Measurements from ENCODE around the gene AJAP1.
"Not testable (repeated sequence)": the region's sequence is repeated elsewhere in the genome, so short reads cannot be mapped to it uniquely, and the experiment has no call there.

Gene AJAP1, protein sequence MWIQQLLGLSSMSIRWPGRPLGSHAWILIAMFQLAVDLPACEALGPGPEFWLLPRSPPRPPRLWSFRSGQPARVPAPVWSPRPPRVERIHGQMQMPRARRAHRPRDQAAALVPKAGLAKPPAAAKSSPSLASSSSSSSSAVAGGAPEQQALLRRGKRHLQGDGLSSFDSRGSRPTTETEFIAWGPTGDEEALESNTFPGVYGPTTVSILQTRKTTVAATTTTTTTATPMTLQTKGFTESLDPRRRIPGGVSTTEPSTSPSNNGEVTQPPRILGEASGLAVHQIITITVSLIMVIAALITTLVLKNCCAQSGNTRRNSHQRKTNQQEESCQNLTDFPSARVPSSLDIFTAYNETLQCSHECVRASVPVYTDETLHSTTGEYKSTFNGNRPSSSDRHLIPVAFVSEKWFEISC

DNA sequence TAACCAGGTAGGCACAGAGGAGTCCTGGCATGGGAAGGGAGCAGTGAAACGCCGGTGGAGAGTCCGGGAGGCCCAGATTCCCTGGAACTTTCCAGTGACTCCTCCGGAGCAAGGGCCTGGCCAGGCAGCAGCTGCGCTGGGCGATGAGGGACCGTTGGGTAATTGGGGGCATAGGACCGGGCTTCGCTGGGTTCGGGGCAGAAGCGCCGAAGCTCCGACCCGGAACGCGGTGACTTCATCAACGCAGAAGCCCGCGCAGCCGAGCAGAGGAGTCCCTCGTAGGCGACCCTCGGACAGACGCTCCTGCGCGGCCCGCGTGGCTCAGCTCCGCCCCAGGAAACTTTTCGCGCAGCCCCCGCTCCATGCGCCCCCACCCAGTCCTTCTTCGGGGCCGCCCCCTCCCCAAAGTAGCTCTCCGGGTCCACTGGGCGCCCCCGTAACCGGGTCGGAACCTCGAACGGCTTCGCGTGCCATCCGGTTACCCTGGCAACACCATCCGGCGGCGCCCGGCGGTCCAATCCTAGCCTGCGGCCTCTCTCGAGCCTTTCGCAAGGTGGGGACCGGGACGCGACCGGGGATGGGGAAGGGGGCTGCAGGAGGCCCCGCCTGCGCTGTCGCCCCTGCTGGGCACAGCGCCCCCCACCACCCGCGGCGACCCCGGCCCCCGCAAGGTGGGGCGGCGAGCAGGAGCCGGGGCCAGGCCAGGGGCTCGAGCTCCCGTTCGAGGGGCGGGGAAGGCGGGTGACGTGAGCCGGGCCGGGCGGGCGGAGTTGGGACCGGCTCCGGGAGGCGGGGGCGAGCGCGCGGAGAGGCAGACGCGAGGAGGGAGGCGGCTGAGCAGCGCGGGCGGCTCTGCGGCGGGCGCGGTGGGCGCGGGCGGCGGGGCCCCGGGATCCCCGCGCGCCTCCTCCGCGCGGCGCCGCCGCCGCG is at the start of gene AJAP1:
Gene AJAP1, plus strand, starts transcription at position 814 of the 930 bp plus-strand sequence. CDS start 817 bp downstream, outside the sequence.
- DNase-seq (ENCODE audit: low read depth) = no peak

DNA sequence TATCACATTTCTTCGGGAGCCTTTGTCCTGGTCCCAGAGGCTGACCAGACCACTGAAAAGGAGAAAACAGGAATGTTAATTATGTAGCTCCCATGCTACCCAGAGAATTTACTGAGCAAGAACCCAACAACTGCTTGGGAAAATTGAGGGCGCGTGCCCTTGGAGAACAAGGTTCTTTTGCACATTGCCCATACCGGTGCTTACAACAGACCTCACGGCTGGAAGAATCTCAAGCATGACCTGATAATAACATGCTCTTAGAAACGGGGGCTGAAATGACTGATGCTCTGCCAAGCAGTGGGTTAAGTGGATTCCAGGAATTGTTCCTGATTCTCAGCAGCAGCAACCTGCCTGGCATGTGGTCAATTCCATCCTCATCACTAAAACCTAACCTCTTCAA is 49.3 kb upstream of the AJAP1 start:
- no peak for DNase-seq (ENCODE audit: low read depth)

DNA sequence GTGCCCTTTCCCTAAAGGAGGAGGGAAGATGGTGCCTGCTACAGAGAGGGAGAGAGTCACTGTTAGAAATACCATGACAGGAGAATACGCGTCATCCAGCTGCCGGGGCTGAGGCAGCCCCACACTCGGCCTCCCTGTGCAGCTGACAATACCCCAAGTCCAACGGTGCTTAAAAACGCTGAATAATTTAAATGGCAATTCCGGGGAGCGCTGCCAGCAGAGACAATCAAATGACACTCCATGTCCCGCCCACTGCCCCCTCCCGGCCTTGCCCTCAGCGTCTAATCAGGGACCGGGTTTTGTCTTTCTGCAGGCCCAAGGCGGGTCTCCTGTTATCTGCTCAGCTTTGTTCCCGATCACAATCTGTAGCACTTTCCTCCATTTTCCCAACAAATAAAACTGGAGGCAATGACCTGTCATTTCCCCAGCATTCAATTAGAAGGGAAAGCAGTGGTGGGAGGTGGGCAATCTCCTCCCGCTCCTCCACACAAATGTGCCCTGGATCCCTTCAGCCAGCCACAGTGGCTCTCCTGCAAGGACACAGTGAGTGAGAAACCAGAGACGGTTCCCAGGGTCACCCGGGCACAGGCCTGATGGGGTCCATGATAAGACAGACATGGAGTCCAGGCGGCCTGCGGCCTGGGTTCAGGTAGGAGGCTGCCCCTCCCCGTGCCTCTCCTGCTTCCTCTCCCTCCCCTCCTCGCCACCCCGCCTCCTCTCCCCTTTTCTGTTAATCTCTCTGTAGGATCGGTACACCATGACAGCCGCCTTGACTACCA is 42.7 kb upstream of the AJAP1 start:
- no peak for DNase-seq (ENCODE audit: low read depth)

DNA sequence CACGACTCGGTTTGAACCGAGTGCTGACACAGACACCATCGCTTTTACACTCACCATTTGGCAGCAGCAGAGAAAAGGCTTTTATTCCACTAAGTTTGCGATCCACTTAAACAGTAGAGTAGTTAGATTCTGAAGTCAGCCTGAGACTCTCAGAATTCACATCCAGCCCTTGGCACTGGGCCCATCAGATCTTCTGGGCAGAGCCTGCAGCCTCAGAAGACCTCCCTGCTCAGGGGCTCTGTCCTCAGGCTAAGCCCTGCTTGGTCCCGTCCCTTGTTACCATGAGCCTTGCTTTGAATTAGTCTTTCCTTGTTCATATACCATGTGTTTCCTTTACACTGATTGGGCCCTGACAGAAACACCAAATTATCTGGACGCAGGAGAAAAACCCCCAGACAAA is 41.4 kb upstream of the AJAP1 start:
- no peak for DNase-seq (ENCODE audit: low read depth)

DNA sequence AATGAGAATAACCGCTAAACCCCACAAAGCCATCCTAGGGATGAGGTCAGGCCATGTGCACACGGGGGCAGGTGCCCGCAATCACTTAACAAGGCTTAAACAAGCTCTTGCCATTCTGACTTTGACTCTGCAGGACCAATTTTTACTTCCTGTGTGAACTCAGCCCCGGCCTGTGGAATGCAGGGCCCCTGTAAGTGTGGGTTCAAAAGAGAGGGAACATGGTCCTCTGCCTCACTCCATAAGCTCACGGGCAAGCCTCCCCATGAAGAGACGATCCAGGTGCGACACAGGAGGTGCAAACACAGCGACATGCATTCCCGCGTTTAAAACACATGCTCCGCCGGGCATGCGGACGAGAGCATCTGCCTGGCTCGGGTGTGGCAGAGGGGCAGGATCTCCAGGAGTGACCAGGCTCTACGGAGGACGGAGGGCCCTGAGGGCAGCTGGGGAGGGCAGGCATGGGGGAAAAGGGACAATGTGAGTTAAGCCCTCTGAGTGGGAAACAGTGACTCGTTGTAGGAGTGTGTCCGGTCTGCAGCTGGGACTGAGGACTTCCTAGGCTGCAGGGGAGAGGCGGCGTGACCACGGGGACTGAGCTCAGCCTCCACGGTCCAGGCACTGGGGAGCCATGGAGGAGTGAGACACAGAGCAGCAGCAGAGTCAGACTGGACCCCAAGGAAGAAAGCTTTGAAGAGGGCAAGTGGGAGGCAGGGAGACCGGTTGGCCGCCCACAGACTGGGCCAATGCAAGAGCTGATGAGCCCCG is 40.6 kb upstream of the AJAP1 start:
- no peak for DNase-seq (ENCODE audit: low read depth)

DNA sequence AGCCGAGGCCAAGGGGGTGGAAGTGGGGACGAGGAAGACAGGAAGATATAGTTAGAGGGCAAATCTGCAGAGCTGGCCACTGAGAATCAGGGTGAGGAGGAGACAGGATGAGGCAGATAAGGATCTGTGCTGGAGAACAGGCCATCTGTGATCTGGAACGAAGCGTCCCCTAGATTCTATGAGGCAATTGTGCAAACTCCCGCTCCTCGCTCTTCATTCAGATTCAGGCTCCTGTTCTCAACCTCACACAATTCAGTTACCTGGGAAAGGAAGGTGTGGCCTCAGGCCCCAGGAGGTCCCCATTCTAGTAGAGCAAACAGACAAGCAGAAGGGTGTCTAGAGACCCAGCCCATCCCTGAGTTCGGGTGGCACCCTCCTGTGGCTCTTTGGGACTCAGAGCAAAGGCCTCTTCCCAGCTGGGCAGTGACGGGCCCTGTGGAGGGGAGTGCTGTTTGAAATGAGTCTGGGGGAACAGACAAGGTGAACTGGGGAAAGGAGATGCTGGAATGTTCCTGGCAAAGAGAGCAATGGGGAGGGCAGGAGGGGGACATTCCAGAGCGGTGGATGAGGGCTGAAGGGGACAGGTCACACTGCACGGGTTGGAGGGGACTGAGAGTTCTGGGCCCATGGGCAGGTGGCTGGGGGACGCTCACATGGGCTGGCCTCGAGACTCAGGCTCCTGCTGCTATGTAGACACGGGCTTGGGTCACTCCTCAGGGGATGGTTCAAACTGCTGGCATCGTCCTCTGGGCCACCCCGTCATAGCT is 39.9 kb upstream of the AJAP1 start:
- no peak for DNase-seq (ENCODE audit: low read depth)

DNA sequence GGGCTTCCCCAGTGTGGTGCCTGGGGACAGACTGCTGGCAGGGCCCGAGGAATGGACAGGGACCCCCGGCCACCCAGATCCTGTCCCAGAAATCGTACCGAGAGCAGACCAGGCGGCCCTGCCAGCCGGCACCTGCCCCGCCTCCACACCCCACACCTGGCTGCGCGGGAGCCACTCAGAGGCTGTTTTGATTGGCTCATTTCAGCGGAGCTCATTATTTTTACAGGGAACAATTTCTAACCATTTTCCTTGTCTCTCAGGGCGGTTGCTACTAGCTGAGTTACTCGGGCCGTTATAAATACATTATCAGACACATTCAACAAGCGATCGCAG is 39.3 kb upstream of the AJAP1 start:
- DNase-seq (ENCODE audit: low read depth) = no peak

DNA sequence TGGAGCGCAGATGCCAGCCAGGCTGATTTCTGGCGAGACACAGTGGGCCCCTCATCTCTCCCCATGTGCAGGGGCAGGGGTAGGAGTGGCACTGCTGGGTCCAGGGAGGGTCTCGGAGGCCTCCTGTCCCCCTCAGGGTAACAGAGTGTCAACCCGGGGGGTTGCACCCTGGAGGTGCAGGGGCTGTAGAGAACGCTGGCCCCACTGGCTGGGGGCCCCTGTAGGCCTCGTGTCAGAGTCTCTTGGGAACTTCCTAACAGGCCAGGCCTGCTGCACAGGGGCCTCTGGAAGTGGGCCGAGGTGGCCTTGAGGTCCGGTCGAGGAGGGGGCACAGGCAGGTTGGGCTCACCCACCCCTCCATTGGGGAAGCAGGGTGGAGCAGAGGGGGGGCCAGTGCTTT is 38.9 kb upstream of the AJAP1 start:
- DNase-seq (ENCODE audit: low read depth) = no peak

DNA sequence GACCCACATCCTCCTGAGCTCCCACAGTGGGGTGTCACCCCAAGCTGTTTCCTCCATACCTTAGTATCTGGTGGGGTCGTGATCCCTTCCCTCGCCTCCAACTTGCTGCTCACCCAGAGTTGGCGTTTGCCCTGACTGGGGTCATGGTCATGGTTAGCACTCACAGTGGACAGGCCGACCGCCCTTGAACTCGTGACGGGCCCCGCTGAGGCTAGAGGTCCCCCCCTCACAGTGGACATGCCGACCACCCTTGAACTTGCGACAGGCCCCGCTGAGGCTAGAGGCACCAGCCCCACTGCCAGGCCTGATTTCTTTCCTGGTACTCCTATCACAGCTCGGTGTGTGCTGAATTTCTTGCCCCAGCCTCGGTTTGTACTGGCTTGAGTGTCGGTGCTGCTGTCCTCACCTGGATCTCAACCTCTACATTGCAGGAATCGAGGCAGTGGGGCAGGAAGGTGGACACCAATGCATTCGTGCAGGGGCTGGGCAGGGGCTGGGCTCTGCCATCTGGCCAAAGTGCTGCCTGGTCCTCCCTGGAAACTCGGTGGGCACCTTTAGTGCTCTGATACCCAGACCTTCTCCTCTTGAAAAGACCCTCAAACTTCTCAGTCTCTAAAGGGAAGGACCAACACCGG is 37.5 kb upstream of the AJAP1 start:
- no peak for DNase-seq (ENCODE audit: low read depth)

DNA sequence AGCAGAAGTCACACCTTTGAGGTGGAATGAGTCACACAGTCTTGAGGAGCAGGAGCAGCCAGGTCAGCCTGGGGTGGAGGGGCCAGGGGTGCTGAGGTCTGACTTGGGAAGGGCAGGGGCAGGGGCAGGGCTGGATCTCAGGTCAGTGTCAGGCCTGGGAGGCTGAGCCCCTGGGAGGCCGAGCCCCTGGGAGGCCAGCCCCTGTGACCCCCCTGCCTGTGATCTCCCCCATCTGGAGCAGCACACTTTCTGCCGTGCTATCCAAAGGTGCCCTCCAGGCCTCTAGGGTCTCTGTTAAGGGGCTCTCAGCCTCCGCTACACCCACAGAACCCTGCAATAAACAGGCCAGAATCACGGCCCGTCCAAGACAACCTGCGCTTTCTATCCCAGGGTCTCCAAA is 36.9 kb upstream of the AJAP1 start:
- DNase-seq (ENCODE audit: low read depth) = no peak

DNA sequence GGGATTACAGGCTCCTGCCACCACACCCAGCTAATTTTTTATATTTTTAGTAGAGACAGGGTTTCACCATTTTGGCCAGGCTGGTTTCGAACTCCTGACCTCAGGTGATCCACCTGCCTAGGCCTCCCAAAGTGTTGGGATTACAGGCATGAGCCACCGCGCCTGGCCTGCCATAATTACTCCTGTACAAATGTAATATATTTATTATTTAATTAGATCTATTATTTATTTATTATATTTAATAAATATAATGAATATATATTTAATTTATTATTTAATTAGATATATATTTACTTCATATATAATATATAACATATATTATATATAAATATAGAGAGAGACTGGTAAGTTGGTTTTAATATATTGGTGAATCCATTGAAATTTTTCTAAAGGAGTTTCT is 35.6 kb upstream of the AJAP1 start:
- not testable (repeated sequence) for DNase-seq (ENCODE audit: low read depth)

DNA sequence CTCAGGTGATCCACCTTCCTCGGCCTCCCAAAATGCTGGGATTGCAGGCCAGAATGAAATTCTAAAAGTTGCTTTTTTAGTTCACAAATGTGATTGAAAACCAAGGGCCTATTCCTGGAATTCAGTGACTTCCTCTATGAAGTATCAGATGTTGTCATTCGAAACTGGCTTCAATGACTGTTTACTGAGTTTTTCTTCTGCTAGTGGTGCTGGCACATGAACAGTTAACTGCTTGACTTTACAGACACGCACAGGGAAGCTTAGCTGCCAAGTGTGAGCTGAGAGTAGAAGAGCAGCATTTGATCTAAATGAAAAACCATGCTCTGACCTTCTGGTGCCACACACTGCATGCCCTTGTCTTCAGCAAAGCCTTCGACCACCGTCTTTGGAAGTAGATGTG is 32.8 kb upstream of the AJAP1 start:
- DNase-seq (ENCODE audit: low read depth) = no peak

DNA sequence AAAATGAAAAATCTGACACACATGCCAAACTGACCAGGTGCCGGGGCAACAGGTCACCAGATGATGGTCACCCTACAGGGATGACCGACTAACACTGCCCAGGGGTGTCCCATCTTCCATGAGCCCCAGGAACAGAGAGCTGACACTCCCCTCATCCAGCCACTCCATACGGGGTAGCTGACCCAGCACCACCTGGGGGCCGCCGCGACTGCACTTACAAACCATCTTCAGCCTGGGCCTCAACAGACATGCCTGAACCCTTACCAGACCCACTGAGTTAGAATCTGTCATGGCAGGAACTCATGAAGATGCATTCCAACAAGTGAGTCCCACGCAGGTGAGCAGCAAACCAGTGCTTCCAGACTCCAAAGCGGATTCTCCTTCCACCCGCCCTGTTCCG is 31.6 kb upstream of the AJAP1 start:
- no peak for DNase-seq (ENCODE audit: low read depth)

DNA sequence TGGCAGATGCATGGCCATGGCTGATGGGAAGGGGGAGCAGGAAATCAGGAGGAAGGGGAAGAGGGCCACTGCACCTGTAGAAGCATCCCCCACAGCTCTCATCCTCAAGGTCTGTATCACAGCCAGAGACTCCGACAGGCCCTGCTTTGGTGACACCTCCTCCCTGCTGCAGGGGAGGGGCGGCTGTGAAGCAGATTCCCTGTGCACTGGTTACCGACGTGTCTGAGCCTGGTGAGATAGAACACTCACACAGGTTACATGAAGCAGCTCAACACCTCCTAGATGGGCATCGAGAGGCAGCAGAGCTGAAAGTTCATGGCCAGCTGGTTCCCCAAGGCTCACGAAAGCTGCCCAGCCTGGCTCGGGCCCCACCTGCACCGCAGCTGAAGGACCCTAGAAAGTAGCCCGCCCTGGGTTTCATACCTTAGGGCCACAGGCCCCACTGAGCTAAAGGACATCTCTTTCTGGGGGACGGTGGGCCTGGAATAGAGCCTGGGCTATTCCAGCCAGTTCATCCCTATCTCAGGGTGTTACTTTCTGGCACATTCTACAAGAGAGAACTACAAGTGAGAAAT is 30.2 kb upstream of the AJAP1 start:
- DNase-seq (ENCODE audit: low read depth) = no peak

DNA sequence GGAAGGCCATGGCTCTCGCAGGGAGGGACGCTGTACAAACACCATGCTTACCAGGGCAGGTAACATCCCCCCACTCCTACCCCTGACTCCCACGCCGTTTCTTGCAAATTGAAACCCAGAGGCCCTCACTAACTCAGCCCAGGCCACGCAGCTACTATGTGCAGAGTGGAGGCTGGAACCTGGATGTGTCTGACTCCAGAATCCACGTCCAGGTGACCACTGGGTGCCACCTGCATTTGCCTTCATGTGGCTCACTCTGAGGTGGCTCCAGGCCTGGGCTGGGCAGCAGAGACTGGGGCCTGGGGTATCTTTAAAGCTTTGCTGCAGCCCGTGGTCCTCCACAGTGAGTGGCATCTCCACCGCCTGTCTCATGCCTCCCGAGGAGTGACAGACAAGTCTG is 29.6 kb upstream of the AJAP1 start:
- no peak for DNase-seq (ENCODE audit: low read depth)

DNA sequence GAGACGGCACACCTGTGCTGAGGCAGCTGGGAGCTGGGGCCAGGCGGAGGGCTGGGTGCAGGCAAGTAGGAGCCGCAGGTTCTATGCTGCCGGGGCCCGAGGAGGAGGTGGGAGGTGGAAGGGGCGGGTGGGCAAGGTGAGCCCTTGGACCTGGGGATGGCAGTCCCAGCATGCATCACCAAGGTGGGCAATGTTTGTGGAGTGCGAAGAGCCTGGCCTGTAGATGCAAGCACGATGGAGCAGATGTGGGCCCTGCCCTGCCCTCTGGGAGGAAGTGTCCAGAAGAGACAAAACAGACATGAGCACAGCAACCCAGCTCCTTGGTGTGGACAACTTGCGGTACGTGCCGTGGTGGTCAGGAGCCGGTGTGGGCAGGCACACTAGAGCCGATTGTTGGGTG is 28.3 kb upstream of the AJAP1 start:
- no peak for DNase-seq (ENCODE audit: low read depth)

DNA sequence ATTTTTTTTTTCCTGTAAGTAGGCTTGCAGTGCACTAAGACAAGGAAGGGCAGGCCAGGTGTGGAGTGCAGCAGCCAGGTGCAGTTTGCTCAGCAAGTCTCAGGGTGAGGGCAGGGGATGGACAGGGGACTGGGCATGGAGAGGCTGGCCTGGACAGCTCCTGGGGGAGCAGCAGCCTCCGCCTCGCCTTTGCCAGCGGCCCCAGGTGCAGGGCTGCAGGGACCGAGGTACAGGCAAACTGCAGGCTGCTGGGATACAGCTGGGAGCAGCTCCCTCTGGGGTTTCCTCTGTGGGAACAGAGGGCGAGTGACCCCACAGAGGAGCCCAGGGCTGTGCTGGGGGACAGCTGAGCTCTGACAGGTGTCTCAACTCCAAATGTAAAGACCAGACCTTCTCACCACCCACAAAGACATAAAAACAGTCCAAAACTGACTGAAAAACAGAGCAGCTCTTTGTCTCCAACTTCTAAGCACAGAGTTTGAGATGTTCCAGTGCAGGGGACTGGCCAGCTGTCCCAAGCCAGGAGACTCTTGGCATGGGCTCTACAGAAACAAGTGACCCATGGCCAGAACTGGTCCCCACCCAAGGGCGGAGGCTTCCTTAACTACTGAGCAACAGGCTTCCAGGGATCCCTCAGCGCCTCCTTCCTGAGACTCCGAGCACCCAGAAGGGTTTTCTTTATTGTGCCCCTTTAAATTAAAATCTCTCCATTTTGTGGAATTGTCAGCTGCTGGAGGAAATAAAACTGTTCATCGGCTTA is 27.7 kb upstream of the AJAP1 start:
- no peak for DNase-seq (ENCODE audit: low read depth)

DNA sequence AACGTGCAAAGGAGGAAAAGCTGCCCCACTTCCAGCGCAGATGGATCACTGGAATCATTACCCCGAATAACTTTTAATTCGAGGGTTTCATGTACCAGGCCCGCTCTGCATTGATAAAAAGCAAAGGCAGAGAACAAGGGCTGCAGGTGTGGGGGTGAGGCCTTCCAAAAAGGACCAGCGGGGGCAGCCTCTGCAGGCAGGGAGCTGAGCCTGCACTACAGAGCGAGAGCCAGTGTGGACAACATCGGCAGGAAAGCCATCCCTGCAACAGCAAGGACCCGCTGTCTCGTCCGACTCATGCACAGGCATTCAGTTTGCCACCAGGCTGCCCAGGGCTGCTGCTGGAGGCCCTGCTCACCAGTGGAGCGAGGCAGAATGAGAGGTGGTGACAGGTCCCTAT is 27.1 kb upstream of the AJAP1 start:
- no peak for DNase-seq (ENCODE audit: low read depth)

DNA sequence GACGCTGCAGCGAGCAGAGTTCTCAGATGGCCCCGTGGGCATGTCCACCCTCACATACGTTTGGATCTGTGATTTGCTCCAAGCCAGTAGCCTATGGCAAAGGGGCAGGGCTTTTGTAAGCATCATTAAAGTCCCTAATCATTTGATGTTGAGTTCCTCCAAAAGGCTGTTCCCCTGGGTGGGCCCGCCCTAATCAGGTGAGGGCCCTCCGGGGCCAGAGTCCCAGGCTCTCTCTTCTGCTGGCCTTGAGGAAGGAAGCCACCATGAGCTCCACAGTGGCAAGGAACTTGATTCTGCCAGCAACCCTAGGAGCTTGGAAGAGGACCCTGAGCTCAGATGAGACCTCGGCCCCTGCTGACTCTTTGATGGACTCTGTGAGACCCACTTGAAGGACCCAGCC is 25.4 kb upstream of the AJAP1 start:
- no peak for DNase-seq (ENCODE audit: low read depth)

Measured in stimulated activated CD8-positive, alpha-beta memory T cell treated with anti-CD3 and anti-CD28 coated beads, Interleukin-7, amount 100 ng/mL, for 24 hours (primary cell).